Measurements from ENCODE around the gene ATP6V1A. TPM values are rescaled to one million over a fixed set of nuclear protein-coding genes. Genes with fewer than 3 reads are reported as not detected.

ATP6V1A gene
- total and polyA plus RNA-seq, 2 of the 13 experiments (the other 11 are each of a cell fraction or from before 2014, with no cell fraction given), result 23.4 to 95.1 TPM

DNA sequence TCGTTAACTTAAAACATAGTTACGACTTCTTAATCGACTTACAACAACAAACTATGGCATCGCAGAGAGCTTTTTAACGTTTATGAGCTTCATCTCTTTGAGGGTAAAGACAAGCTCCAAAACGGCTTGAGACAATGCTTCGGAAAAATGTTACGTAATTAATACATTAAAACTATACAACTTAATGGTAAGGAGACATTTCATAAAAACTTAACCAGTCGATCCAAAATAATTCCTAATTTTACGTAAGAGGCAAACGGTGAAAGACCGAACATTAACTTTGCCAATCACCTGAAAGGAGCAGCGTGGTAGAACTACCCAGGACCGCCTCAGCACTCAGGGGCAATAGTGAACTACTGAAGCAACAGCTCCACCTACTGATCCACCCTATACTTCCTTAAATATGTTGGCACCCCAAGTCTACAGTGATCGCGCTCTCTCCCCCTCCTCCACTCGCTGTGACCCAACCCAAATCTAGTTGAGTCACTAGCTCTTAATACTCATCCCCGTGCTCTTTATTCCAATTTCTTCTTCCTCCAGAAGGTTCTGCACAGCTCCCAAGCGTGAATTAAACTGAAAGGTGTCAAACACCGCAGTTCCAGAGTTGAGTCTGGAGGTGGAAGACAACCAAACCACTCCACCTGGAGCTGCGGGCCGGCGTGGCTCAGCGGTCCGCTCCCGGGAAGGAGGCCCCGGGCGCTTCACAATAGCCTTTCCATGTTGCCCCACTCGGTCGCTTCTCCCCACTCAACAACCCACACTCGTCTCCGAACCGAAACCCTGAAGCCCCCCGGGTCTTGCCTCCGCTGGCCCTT is 1.7 kb upstream of the ATP6V1A start (continued):
- TF ChIP-seq, protein P1, sequence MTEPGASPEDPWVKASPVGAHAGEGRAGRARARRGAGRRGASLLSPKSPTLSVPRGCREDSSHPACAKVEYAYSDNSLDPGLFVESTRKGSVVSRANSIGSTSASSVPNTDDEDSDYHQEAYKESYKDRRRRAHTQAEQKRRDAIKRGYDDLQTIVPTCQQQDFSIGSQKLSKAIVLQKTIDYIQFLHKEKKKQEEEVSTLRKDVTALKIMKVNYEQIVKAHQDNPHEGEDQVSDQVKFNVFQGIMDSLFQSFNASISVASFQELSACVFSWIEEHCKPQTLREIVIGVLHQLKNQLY (CRISPR knock-in tag; IDR thresholded peaks at IDR 0.05), result no peak
- TF ChIP-seq ZNF569 (CRISPR knock-in tag; IDR thresholded peaks at IDR 0.05; ENCODE audit: borderline replicate concordance) (no peak), ZFP36L1 (CRISPR knock-in tag; IDR thresholded peaks at IDR 0.05) (no peak), HNRNPH1 (optimal IDR thresholded peaks at IDR 0.05; ENCODE audit: low read depth, low read length) (no peak), MYNN (CRISPR knock-in tag; IDR thresholded peaks at IDR 0.05; ENCODE audit: low read depth) (no peak), ISL2 (CRISPR knock-in tag; IDR thresholded peaks at IDR 0.05) (no peak), EP300 (IDR thresholded peaks at IDR 0.05; ENCODE audit: low read depth in 2 of 2, low read length in 2 of 2) (0 out of 4 replicates have a peak, but pooled peaks of 1 of the 2 experiments have one; percentile 5), EP300 (CRISPR knock-in tag; IDR thresholded peaks at IDR 0.05; ENCODE audit: borderline replicate concordance) (no peak), SOX5 (CRISPR knock-in tag; IDR thresholded peaks at IDR 0.05; ENCODE audit: borderline replicate concordance) (no peak), ZNF577 (CRISPR knock-in tag; IDR thresholded peaks at IDR 0.05; ENCODE audit: borderline replicate concordance, low read depth) (no peak), ZNF264 (CRISPR knock-in tag; IDR thresholded peaks at IDR 0.05) (0 out of 2 replicates have a peak, but pooled peaks have one; percentile 36), ZNF780A (CRISPR knock-in tag; IDR thresholded peaks at IDR 0.05) (no peak; the same call in 1 of the 2 replicates), ZNF350 (CRISPR knock-in tag; IDR thresholded peaks at IDR 0.05; ENCODE audit: borderline replicate concordance, low read depth) (no peak), ZNF567 (CRISPR knock-in tag; IDR thresholded peaks at IDR 0.05; ENCODE audit: borderline replicate concordance) (no peak), SIN3A (IDR thresholded peaks at IDR 0.05; ENCODE audit: borderline replicate concordance, low read depth, low read length) (0 out of 2 replicates have a peak, but pooled peaks have one; percentile 50), SUZ12 (IDR thresholded peaks at IDR 0.05; ENCODE audit: low read depth, low read length) (no peak), AGO2 (optimal IDR thresholded peaks at IDR 0.05; ENCODE audit: low read depth, low read length) (no peak), SNAPC2 (CRISPR knock-in tag; IDR thresholded peaks at IDR 0.05) (no peak), FOSL2 (CRISPR knock-in tag; IDR thresholded peaks at IDR 0.05) (peak; percentile 46; the same call in 1 of the 2 replicates), TEAD2 (CRISPR knock-in tag; IDR thresholded peaks at IDR 0.05) (no peak), EED (CRISPR knock-in tag; IDR thresholded peaks at IDR 0.05) (peak; percentile 41; the same call in 1 of the 2 replicates), RELA (CRISPR knock-in tag; IDR thresholded peaks at IDR 0.05) (no peak), FOSL1 (CRISPR knock-in tag; IDR thresholded peaks at IDR 0.05; ENCODE audit: borderline replicate concordance) (no peak), ZNF17 (CRISPR knock-in tag; IDR thresholded peaks at IDR 0.05) (no peak), SP4 (CRISPR knock-in tag; IDR thresholded peaks at IDR 0.05) (no peak), IRF2 (CRISPR knock-in tag; IDR thresholded peaks at IDR 0.05) (peak; percentile 57; the same call in 1 of the 2 replicates), ETV6 (CRISPR knock-in tag; conservative IDR thresholded peaks at IDR 0.05) (no peak), ZNF850 (CRISPR knock-in tag; conservative IDR thresholded peaks at IDR 0.05) (no peak)
- TF ChIP-seq, protein P2, sequence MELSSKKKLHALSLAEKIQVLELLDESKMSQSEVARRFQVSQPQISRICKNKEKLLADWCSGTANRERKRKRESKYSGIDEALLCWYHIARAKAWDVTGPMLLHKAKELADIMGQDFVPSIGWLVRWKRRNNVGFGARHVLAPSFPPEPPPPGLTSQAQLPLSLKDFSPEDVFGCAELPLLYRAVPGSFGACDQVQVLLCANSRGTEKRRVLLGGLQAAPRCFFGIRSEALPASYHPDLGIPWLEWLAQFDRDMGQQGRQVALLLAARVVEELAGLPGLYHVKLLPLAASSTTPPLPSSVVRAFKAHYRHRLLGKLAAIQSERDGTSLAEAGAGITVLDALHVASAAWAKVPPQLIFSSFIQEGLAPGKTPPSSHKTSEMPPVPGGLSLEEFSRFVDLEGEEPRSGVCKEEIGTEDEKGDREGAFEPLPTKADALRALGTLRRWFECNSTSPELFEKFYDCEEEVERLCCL (CRISPR knock-in tag; IDR thresholded peaks at IDR 0.05; ENCODE audit: borderline replicate concordance), result no peak
